SKM-1 (cell line): ENCODE data around the gene PLXNA4.

Experiments used
- DNase-seq: peaks from one replicate; lab custom pipeline; 2025; ENCODE audit not compliant: unreplicated experiment; lab: John Stamatoyannopoulos, UW

The PLXNA4 gene

GRCh38 chr7:132105096-132105495 lies 471.2 kb downstream of the PLXNA4 start:
- DNase-seq, result no peak

- DNase-seq, result no peak
These were observed 472.6 kb downstream of the PLXNA4 start for GRCh38 chr7:132103718-132104117.

DNA sequence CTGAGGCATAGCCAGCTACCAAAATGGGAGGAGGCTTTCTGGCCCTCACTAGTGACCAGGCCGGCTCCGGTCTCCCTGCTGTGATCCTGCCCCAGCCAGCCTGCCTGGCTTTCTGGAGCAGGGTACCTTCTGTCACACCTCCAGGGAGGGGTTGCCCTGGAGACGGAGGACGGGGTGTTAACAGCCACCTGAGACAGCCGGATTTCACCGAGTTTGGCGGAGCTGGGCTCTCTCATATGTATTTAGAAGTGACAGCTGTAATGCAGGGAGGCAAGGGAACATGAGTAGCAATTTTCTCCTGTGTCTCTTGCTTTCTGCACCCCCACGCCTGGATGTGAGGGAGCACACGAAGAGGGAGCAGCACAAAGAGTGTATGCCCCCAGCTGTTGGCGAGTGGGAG lies 473.3 kb downstream of the PLXNA4 start:
- no peak for DNase-seq

- DNase-seq, result no peak
These were observed 473.9 kb downstream of the PLXNA4 start for GRCh38 chr7:132102391-132102790.

GRCh38 chr7:132100981-132101380 lies 475.3 kb downstream of the PLXNA4 start:
- no peak for DNase-seq

GRCh38 chr7:132100483-132100882 lies 475.8 kb downstream of the PLXNA4 start:
- no peak for DNase-seq

GRCh38 chr7:132099163-132099562 lies 477.1 kb downstream of the PLXNA4 start:
- DNase-seq, result no peak

DNA sequence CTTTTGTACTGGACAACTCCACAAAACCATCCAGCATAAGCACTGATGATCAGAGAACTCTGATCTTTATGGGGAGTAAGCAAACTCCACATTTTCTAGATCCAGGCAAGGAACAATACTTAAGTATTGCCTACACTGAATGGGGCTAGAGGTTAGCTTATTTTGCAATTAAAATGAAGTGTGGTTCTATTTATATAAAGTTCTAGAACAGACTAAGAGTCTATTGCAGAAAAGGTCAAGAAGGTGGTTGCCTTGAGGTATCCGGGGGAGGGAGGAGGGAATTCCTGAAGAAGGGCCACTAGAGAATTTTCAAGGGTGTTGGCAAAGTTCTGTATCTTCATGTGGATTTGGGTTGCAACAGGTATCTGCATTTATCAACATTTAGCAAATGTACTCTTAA lies 477.9 kb downstream of the PLXNA4 start:
- no peak for DNase-seq

GRCh38 chr7:132097550-132098134 lies 478.6 kb downstream of the PLXNA4 start:
- no peak for DNase-seq

GRCh38 chr7:132095111-132095765 lies 481.0 kb downstream of the PLXNA4 start:
- DNase-seq, result no peak

DNA sequence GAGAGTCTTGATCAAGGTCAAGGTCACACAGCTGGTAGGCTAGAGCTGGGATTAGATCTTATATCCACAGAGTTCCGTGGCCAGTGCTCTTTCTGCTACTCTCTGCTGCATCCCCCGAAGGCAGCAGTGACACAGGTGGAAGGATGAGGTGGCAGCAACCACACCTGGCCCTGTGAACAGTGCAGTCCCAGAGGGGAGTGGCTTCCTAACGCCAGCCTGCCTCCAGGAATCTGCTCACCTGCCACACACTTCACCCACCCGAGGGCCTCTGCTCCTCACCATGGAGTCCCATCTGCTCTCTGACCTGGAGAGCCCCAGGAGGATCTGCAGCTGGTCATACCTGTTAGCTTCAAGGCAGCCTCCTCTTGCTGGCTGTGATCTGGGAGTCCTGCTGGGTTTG lies 484.2 kb downstream of the PLXNA4 start:
- DNase-seq, result no peak

GRCh38 chr7:132091706-132092105 lies 484.6 kb downstream of the PLXNA4 start:
- no peak for DNase-seq

DNA sequence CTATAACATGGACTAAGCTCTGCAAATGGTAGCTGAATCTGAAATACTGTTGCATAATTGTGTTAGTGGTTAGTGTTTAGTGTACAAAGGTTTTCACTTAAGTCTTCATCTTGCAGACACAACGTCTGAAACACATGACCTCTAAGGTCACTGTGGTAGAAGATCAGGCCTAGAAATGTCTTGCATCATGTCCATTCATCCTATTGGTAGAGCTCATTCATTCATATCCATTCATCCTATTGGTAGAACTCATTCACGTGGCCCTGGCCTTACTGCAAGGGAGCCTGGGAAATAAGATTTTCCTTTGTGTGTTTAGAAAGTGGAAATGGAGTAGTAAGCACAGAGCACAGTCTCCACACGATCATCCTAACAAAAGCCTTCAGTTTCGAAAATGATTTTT lies 485.8 kb downstream of the PLXNA4 start:
- no peak for DNase-seq

- DNase-seq, result no peak
These were observed 486.9 kb downstream of the PLXNA4 start for GRCh38 chr7:132089356-132089755.

DNA sequence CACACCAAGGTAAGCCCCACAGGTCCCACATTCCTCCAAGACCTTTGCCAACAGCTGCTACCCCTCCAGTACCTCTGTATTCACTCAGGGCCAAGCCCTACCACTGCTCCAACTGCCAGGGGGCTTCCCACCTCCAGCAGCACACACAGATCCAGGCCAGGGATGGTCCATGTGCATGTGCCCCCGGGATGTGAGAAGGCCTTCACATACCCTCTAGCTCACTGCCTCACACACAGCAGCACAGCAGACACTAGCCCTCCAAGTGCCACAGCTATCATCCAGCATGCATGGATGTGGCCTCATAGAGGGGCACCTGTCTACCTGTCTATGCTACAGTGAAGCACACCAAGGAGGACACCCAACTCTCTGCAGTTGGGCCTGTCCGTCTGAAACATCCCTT lies 488.8 kb downstream of the PLXNA4 start:
- no peak for DNase-seq

DNA sequence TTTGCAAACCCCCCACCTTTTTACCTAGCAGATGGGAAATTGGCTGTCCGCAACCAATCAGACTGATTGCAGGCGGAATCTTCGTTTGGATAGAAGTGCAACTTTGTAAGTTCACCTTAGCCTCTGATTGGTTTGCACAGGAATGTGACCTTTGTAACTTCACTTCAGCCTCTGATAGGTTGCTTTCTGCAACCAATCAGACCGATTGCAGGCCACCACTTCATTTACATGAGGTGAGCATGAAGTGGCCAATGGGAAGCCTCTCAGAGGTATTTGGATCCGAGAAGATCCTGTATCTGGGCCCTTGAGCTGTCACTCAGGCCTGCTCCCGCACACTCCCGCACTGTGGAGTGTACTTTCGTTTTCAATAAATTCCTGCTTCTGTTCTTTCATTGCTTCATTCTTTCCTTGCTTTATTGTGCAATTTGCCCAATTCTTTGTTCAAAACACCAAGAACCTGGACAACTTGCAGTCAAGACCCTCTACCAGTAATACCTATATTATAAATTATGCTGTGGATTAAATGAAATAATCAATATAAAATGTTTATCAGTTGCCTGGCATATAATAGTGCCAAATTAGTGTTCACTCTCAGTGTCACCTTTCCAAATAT lies 491.4 kb downstream of the PLXNA4 start:
- no peak for DNase-seq

DNA sequence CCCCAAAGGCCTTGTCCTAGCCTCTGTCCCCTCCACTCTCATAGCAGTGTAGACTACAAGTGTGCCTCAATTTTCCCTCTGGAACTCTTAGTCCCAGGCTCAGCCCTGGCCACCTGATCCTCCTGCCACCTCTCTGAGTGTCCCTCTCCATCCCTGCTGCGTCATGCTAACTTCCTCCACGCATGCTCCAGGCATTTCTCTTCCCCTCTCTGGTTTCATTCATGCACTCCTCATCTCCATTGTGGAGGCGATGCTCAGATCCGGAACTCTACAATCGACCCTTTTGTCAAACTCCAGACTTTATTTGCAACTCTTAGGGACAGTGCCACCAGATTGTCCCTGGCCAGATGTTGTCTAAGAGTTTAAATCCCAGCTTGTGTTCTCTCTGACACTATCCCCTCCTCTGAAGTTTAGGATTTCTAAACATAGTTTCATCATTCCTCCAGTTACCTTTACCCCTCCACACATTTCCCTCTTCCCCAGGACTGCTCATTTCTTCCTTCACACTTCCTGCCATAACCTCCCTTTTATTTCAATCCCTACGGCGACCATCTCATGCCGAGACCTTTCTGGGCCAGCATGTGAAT lies 492.6 kb downstream of the PLXNA4 start:
- DNase-seq, result no peak

- no peak for DNase-seq
These were observed 493.1 kb downstream of the PLXNA4 start for GRCh38 chr7:132083126-132083525.

GRCh38 chr7:132082394-132082793 lies 493.9 kb downstream of the PLXNA4 start:
- DNase-seq, result no peak

DNA sequence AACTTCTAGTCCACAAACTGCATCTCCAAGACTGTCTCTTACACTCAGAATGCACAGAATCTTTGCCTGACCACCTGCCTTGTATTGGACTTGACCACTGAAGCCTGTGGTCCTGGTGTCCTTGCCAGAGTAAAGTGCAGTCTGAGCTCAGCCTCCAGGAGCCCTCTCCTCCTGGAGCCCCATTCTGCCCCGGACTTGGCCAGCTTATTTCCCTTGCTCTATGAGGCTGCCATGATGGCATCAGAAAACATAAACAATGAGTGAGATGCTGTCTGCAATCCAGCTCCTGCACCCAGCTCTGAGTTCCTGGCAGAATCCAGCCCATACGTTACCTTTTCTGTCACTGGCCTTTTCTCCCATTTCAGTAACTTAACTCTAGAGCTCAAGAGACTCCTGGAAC lies 494.6 kb downstream of the PLXNA4 start:
- no peak for DNase-seq

DNA sequence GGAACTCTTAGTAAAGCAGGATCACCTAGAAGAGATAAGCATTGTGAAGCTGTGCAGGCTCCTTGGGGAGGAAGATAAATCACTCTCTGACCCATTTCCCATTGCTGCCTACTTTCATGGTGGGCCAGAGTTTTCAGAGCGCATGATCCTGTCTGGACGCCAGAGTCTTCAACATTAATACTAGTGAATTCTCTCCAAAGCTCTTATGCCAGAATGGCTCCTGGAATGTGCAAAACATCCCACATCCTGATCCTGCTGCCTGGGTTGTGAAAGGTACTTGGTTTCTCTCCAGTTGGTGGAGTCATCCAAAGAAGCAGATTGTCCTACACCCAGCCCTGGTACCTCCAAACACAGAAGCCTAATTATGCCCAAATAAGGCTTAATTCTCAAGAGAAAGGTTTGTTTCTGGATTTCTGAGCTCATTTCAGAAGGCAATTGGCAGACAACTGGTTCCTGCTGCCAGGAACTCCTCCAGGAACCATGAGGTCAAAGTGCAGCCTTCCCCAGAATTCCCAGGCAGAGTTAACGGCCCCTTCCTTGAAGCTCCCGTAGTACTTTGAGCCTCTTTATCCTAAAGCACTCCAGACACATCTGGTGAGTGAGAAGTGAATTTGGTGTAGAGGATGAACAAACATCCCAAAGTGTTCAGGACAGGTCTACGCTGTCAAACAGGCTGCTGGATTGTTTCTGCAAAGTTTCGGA lies 495.2 kb downstream of the PLXNA4 start:
- no peak for DNase-seq

- DNase-seq, result no peak
These were observed 495.8 kb downstream of the PLXNA4 start for GRCh38 chr7:132080467-132080866.
